Endodermal cell (in vitro differentiated cells): ENCODE results near the gene FLAD1. TPM values are rescaled to one million over a fixed set of nuclear protein-coding genes. Genes with fewer than 3 reads are reported as not detected.

Experiments
- DNase-seq: peaks from one replicate; pipeline ENCODE4 v3.0.0-alpha.2; 2017
- H3K27ac ChIP-seq: 2 replicates; pipeline ENCODE4 v1.5.1; 2013; ENCODE audit warnings: mild to moderate bottlenecking, low read depth, low read length, moderate library complexity
- H3K27me3 ChIP-seq: 2 replicates; pipeline ENCODE4 v1.6.1; 2013; ENCODE audit warnings: mild to moderate bottlenecking, low read length, moderate library complexity; ENCODE audit not compliant: insufficient read depth, control insufficient read depth, poor library complexity, severe bottlenecking
- H3K36me3 ChIP-seq: 2 replicates; pipeline ENCODE4 v1.7.0; 2013; ENCODE audit warnings: mild to moderate bottlenecking, low read length, moderate library complexity; ENCODE audit not compliant: control insufficient read depth, insufficient read depth
- H3K4me1 ChIP-seq: one replicate; pipeline ENCODE4 v1.7.0; 2013; ENCODE audit warnings: low read length; ENCODE audit not compliant: control insufficient read depth, insufficient read depth
- H3K4me3 ChIP-seq: 2 replicates; pipeline ENCODE4 v1.5.1; 2013; ENCODE audit warnings: mild to moderate bottlenecking, low read length, moderate library complexity
- H3K9ac ChIP-seq: 2 replicates; pipeline ENCODE4 v1.6.1; 2013; ENCODE audit warnings: mild to moderate bottlenecking, low read length, moderate library complexity; ENCODE audit not compliant: poor library complexity, severe bottlenecking; ENCODE audit errors: extremely low read depth
- H3K9me3 ChIP-seq: 2 replicates; pipeline ENCODE4 v1.6.1; 2013; ENCODE audit warnings: mild to moderate bottlenecking, low read length, moderate library complexity; ENCODE audit not compliant: control insufficient read depth
- H3K27ac Mint-ChIP-seq: 2 replicates; pipeline ENCODE4 v1.8.0; 2020; ENCODE audit warnings: mixed read lengths
- H3K27me3 Mint-ChIP-seq: 2 replicates; pipeline ENCODE4 v1.8.0; 2021; ENCODE audit warnings: mild to moderate bottlenecking, mixed read lengths; ENCODE audit not compliant: insufficient read depth
- H3K36me3 Mint-ChIP-seq: 2 replicates; pipeline ENCODE4 v1.8.0; 2020; ENCODE audit warnings: low read depth, mixed read lengths
- H3K4me1 Mint-ChIP-seq: 2 replicates; pipeline ENCODE4 v1.8.0; 2020; ENCODE audit warnings: mixed read lengths
- H3K4me3 Mint-ChIP-seq: 2 replicates; pipeline ENCODE4 v1.8.0; 2020; ENCODE audit warnings: mild to moderate bottlenecking, moderate library complexity, mixed read lengths
- H3K9me3 Mint-ChIP-seq: 2 replicates; pipeline ENCODE4 v1.8.0; 2020; ENCODE audit warnings: mild to moderate bottlenecking, mixed read lengths
- CTCF ChIP-seq: fragments of 200-600 bp; sonication (generic); conservative IDR thresholded peaks from 2 replicates; pipeline ENCODE4 v1.5.0; 2021; ENCODE audit warnings: antibody characterized with exemption, mild to moderate bottlenecking
- WGBS, 2 experiments: methylation state at CpG; one replicate each; pipeline versions ENCODE4 v1.1.5 to v1.1.7; 2013; ENCODE audit warnings: missing lambda C conversion rate in 2 of 2, mixed read lengths in 1 of 2; ENCODE audit not compliant: insufficient coverage in 1 of 2, insufficient read length in 1 of 2; 5-methylcytosine and 5-hydroxymethylcytosine counted together
- total RNA-seq, 2 donors: library from RNA; stranded (reverse); fragmentation: NEBNext Ultra II Directional in 1 of 2; extraction: Animal tissue kit (Norgen Biotek cat#: 25700) in 1 of 2; gene quantifications; 2 replicates in 1 of 2; 3 replicates in 1 of 2; pipeline ENCODE4 v1.2.1, GENCODE V29; 2021

FLAD1 gene
- total RNA-seq, 2 donors from 2014 or later: 61.9 to 65.0 TPM

DNA sequence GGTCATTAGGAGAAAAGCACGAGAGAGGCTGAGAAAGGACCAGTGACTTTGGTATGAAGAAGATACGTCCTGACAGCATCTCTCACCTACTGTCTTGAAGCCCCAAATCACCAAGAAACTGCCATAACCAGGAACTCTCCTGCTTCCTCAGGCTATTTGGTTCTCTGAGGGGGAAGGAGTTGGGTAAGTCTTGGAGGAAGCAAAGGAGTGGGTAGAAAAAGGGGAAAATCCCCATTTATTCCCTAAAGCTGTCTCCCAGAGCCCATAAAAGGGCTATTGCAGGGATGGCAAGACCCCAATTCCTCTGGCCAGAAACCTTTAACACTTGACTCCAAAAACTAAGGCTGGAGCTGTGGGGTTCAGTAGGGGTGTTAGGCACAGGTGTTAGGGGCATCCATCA, 25.1 kb upstream of the FLAD1 start:
- no peaks in the 10 kb centered on the region for H3K9me3 Mint-ChIP-seq
- H3K36me3 Mint-ChIP-seq: peaks cover 17% of the 10 kb centered on the region
- Histone ChIP-seq H3K4me3 (no peak overlapping the region), H3K27me3 (no peaks in the 10 kb centered on the region), H3K27ac (no peak overlapping the region), H3K9me3 (no peaks in the 10 kb centered on the region), H3K36me3 (peaks cover 25% of the 10 kb centered on the region), H3K4me1 (peaks cover 19% of the 10 kb centered on the region), H3K9ac (no peak overlapping the region)
- peaks cover 55% of the 10 kb centered on the region for H3K4me1 Mint-ChIP-seq
- DNase-seq: no peak
- H3K4me3 Mint-ChIP-seq: no peak overlapping the region
- no peak for TF ChIP-seq CTCF
- 92 to 94% methylated on average over 2 of the region's 2 CpGs for WGBS, 2 experiments
- H3K27me3 Mint-ChIP-seq: no peaks in the 10 kb centered on the region
- H3K27ac Mint-ChIP-seq: no peak overlapping the region

GRCh38 chr1:154958681-154959425, 24.3 kb upstream of the FLAD1 start:
- no peak overlapping the region for H3K9ac ChIP-seq
- H3K27ac Mint-ChIP-seq: no peak overlapping the region
- H3K4me1 Mint-ChIP-seq: peaks cover 50% of the 10 kb centered on the region
- H3K4me3 Mint-ChIP-seq: no peak overlapping the region
- H3K4me3 ChIP-seq: no peak overlapping the region
- no peak for TF ChIP-seq CTCF
- H3K27me3 Mint-ChIP-seq: no peaks in the 10 kb centered on the region
- no peaks in the 10 kb centered on the region for H3K9me3 ChIP-seq
- WGBS, 2 experiments: 94 to 96% methylated on average over 8 to 16 of the region's 16 CpGs
- H3K36me3 Mint-ChIP-seq: peaks cover 21% of the 10 kb centered on the region
- DNase-seq: no peak
- peaks cover 14% of the 10 kb centered on the region for H3K4me1 ChIP-seq
- no peaks in the 10 kb centered on the region for H3K9me3 Mint-ChIP-seq
- no peak overlapping the region for H3K27ac ChIP-seq
- no peaks in the 10 kb centered on the region for H3K27me3 ChIP-seq
- H3K36me3 ChIP-seq: peaks cover 33% of the 10 kb centered on the region

- Histone ChIP-seq H3K9me3 (no peaks in the 10 kb centered on the region), H3K36me3 (peaks cover 39% of the 10 kb centered on the region), H3K27me3 (no peaks in the 10 kb centered on the region), H3K27ac (no peak overlapping the region), H3K4me3 (no peak overlapping the region), H3K9ac (no peak overlapping the region), H3K4me1 (peaks cover 13% of the 10 kb centered on the region)
- Mint-ChIP-seq H3K4me3 (peak overlapping the region; percentile 77), H3K36me3 (peaks cover 23% of the 10 kb centered on the region), H3K4me1 (peaks cover 45% of the 10 kb centered on the region), H3K27me3 (no peaks in the 10 kb centered on the region), H3K9me3 (no peaks in the 10 kb centered on the region), H3K27ac (no peak overlapping the region)
- 98 to 100% methylated on average over 1 to 7 of the region's 7 CpGs for WGBS, 2 experiments
- no peak for DNase-seq
- TF ChIP-seq CTCF: no peak
Observed at GRCh38 chr1:154959426-154959780, 23.7 kb upstream of the FLAD1 start.
